ENCODE results near the gene TEX38.

TEX38 gene

GRCh38 chr1:46675549-46676314 lies 4.1 kb downstream of the TEX38 start:
- Histone ChIP-seq H3K4me1 (ENCODE audit: control insufficient read depth, insufficient read depth, low read length, poor library complexity, severe bottlenecking) (no peaks in the 10 kb centered on the region), H3K9me3 (ENCODE audit: control insufficient read depth, low read length) (no peaks in the 10 kb centered on the region), H3K4me3 (ENCODE audit: extremely low read depth, insufficient read depth, low read length, poor library complexity, severe bottlenecking) (no peak overlapping the region), H3K27ac (ENCODE audit: low read depth, low read length, severe bottlenecking) (no peak overlapping the region), H3K36me3 (ENCODE audit: control insufficient read depth, insufficient read depth, low read length) (peaks cover 49% of the 10 kb centered on the region)
- WGBS, 2 experiments (ENCODE audit: insufficient coverage in 2 of 2) = no CpG with 5 or more reads among the region's 1 CpG

- 86 to 100% methylated on average over 1 of the region's 1 CpG for WGBS, 2 experiments (ENCODE audit: insufficient coverage in 2 of 2)
- Histone ChIP-seq H3K4me3 (ENCODE audit: extremely low read depth, insufficient read depth, low read length, poor library complexity, severe bottlenecking) (no peak overlapping the region), H3K36me3 (ENCODE audit: control insufficient read depth, insufficient read depth, low read length) (peaks cover 57% of the 10 kb centered on the region), H3K4me1 (ENCODE audit: control insufficient read depth, insufficient read depth, low read length, poor library complexity, severe bottlenecking) (no peaks in the 10 kb centered on the region), H3K27ac (ENCODE audit: low read depth, low read length, severe bottlenecking) (no peak overlapping the region), H3K9me3 (ENCODE audit: control insufficient read depth, low read length) (no peaks in the 10 kb centered on the region)
Observed at GRCh38 chr1:46676531-46676930, 4.9 kb downstream of the TEX38 start.

GRCh38 chr1:46677339-46677738 lies 5.7 kb downstream of the TEX38 start:
- WGBS, 2 experiments (ENCODE audit: insufficient coverage in 2 of 2) = 88% methylated on average over 1 of the region's 1 CpG; no CpG with 5 or more reads in 1 of the 2 experiments
- H3K27ac ChIP-seq (ENCODE audit: low read depth, low read length, severe bottlenecking) = no peak overlapping the region
- H3K36me3 ChIP-seq (ENCODE audit: control insufficient read depth, insufficient read depth, low read length) = peaks cover 65% of the 10 kb centered on the region
- H3K9me3 ChIP-seq (ENCODE audit: control insufficient read depth, low read length) = no peaks in the 10 kb centered on the region
- H3K4me3 ChIP-seq (ENCODE audit: extremely low read depth, insufficient read depth, low read length, poor library complexity, severe bottlenecking) = no peak overlapping the region
- H3K4me1 ChIP-seq (ENCODE audit: control insufficient read depth, insufficient read depth, low read length, poor library complexity, severe bottlenecking) = peaks cover 6% of the 10 kb centered on the region

DNA sequence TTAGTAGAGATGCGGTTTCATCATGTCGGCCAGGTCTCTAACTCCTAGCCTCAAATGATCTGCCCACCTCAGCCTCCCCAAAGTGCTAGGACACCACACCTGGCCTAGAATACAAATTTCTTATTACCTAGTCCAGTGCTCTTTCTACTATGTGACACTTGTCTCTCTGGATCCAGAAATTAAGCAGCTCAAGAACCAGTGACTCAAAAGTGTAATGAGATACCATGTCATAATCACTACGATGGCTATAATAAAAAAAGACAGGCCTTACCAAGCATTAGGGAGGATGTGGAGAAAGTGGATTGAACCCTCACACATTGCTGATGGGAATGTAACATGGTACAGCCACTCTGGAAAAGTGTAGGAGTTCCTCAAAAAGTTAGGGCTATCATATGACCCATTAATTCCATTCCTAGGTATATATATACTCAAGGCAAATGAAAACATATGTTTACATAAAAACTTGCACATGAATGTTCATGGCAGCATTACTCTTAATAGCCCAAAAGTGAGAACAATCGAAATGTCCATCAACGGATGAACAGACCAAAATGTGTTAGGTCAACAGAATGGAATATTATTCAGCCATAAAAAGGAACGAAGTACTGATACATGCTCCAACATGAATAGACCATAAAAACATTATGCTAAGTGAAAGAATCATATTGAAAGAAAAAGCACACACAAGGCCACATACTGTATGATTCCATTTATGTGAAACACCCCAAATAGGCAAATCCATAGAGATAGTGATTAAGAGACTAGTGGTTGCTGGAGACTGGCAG lies 8.3 kb downstream of the TEX38 start:
- Histone ChIP-seq H3K4me3 (ENCODE audit: extremely low read depth, insufficient read depth, low read length, poor library complexity, severe bottlenecking) (no peak overlapping the region), H3K4me1 (ENCODE audit: control insufficient read depth, insufficient read depth, low read length, poor library complexity, severe bottlenecking) (peaks cover 11% of the 10 kb centered on the region), H3K36me3 (ENCODE audit: control insufficient read depth, insufficient read depth, low read length) (peaks cover 82% of the 10 kb centered on the region), H3K27ac (ENCODE audit: low read depth, low read length, severe bottlenecking) (no peak overlapping the region), H3K9me3 (ENCODE audit: control insufficient read depth, low read length) (no peaks in the 10 kb centered on the region)
- 96 to 100% methylated on average over 1 to 5 of the region's 6 CpGs for WGBS, 2 experiments (ENCODE audit: insufficient coverage in 2 of 2)

DNA sequence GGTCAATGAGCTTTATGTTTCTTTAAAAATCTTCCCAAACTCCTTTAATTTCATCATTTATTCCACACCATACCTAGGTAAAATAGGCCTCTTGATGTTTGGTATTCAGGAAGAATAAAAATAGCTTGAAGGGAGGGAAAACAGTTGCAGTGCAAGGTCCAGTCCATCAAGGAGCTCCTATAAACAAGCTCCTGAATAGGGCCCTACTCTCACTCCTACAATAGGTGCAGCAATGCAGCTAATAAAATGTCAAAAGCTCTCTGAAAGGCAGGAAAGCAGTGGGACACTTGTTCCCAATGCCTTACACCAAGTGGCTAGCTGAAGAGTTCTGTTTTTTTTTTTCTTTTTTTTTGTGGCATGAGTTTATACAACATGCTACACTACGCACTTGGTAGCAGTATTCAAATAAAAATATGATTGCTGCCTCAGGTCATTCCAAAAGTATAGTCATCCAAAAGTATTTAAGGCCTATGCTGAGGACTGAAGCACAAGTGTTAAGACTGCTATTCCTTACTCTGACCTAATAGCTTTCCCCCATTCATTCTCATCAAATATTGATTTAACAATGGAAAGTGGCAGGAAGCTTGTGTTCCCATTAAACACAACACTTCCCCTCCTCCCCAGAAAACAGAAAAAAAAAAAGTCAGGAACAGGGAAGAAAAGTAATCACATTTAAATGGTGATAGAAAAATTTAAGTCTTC lies 9.8 kb downstream of the TEX38 start:
- H3K27ac ChIP-seq (ENCODE audit: low read depth, low read length, severe bottlenecking) = no peak overlapping the region
- H3K4me1 ChIP-seq (ENCODE audit: control insufficient read depth, insufficient read depth, low read length, poor library complexity, severe bottlenecking) = peaks cover 11% of the 10 kb centered on the region
- WGBS, 2 experiments (ENCODE audit: insufficient coverage in 2 of 2) = no CpG with 5 or more reads among the region's 1 CpG
- no peaks in the 10 kb centered on the region for H3K9me3 ChIP-seq (ENCODE audit: control insufficient read depth, low read length)
- H3K36me3 ChIP-seq (ENCODE audit: control insufficient read depth, insufficient read depth, low read length) = peaks cover 82% of the 10 kb centered on the region
- no peak overlapping the region for H3K4me3 ChIP-seq (ENCODE audit: extremely low read depth, insufficient read depth, low read length, poor library complexity, severe bottlenecking)

DNA sequence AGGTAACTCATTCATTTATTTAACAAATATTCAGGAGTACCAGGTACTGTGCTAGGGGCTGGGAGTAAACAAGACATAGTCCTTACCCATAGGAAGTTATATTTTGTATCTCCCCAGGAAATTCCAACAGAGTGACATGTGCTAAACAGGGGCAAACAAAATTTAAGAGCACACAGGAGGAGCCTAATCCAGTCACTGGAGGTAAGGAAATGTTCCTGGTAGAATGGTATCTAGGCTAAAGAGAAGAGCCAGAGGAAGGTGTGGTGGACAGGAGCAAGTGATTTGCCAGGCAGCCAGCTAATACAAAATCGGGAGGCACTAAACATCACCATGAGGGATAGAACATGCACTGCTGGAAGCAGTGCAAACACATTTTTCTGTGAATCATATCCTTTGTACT lies 10.4 kb downstream of the TEX38 start:
- WGBS, 2 experiments (ENCODE audit: insufficient coverage in 2 of 2) = 100% methylated on average over 1 of the region's 1 CpG; no CpG with 5 or more reads in 1 of the 2 experiments
- Histone ChIP-seq H3K36me3 (ENCODE audit: control insufficient read depth, insufficient read depth, low read length) (peaks cover 82% of the 10 kb centered on the region), H3K27ac (ENCODE audit: low read depth, low read length, severe bottlenecking) (no peak overlapping the region), H3K9me3 (ENCODE audit: control insufficient read depth, low read length) (no peaks in the 10 kb centered on the region), H3K4me1 (ENCODE audit: control insufficient read depth, insufficient read depth, low read length, poor library complexity, severe bottlenecking) (peaks cover 11% of the 10 kb centered on the region), H3K4me3 (ENCODE audit: extremely low read depth, insufficient read depth, low read length, poor library complexity, severe bottlenecking) (no peak overlapping the region)

- no peak overlapping the region for H3K4me3 ChIP-seq (ENCODE audit: extremely low read depth, insufficient read depth, low read length, poor library complexity, severe bottlenecking)
- H3K9me3 ChIP-seq (ENCODE audit: control insufficient read depth, low read length) = no peaks in the 10 kb centered on the region
- peaks cover 11% of the 10 kb centered on the region for H3K4me1 ChIP-seq (ENCODE audit: control insufficient read depth, insufficient read depth, low read length, poor library complexity, severe bottlenecking)
- 88 to 100% methylated on average over 1 to 2 of the region's 2 CpGs for WGBS, 2 experiments (ENCODE audit: insufficient coverage in 2 of 2)
- H3K36me3 ChIP-seq (ENCODE audit: control insufficient read depth, insufficient read depth, low read length) = peaks cover 87% of the 10 kb centered on the region
- no peak overlapping the region for H3K27ac ChIP-seq (ENCODE audit: low read depth, low read length, severe bottlenecking)
Observed at GRCh38 chr1:46684670-46685069, 13.0 kb downstream of the TEX38 start.

DNA sequence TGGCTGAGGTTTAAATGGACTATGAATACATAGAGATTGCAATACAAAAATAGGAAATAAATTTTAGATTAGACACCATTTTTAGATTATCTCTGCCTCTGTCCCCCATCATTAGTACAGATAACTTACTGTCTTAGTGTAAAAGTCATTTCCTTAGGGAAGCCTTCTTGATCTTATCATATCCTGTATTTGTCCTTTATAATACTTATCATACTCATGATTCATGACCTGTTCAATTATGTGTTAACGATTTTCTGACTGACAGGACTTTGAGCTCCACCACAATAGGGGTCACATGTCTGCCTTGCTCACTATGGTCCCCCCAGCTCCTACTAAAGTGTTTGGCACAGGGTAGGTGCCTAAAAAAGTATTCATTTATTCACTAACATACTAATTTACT lies 14.6 kb downstream of the TEX38 start:
- H3K27ac ChIP-seq (ENCODE audit: low read depth, low read length, severe bottlenecking) = no peak overlapping the region
- peaks cover 86% of the 10 kb centered on the region for H3K36me3 ChIP-seq (ENCODE audit: control insufficient read depth, insufficient read depth, low read length)
- peaks cover 11% of the 10 kb centered on the region for H3K4me1 ChIP-seq (ENCODE audit: control insufficient read depth, insufficient read depth, low read length, poor library complexity, severe bottlenecking)
- no peak overlapping the region for H3K4me3 ChIP-seq (ENCODE audit: extremely low read depth, insufficient read depth, low read length, poor library complexity, severe bottlenecking)
- WGBS, 2 experiments (ENCODE audit: insufficient coverage in 2 of 2) = 75% methylated on average over 1 of the region's 1 CpG; no CpG with 5 or more reads in 1 of the 2 experiments
- no peaks in the 10 kb centered on the region for H3K9me3 ChIP-seq (ENCODE audit: control insufficient read depth, low read length)

GRCh38 chr1:46687093-46687659 lies 15.5 kb downstream of the TEX38 start:
- H3K4me3 ChIP-seq (ENCODE audit: extremely low read depth, insufficient read depth, low read length, poor library complexity, severe bottlenecking) = no peak overlapping the region
- H3K9me3 ChIP-seq (ENCODE audit: control insufficient read depth, low read length) = no peaks in the 10 kb centered on the region
- H3K36me3 ChIP-seq (ENCODE audit: control insufficient read depth, insufficient read depth, low read length) = peaks cover 86% of the 10 kb centered on the region
- no peak overlapping the region for H3K27ac ChIP-seq (ENCODE audit: low read depth, low read length, severe bottlenecking)
- no CpG with 5 or more reads among the region's 2 CpGs for WGBS, 2 experiments (ENCODE audit: insufficient coverage in 2 of 2)
- peaks cover 6% of the 10 kb centered on the region for H3K4me1 ChIP-seq (ENCODE audit: control insufficient read depth, insufficient read depth, low read length, poor library complexity, severe bottlenecking)

DNA sequence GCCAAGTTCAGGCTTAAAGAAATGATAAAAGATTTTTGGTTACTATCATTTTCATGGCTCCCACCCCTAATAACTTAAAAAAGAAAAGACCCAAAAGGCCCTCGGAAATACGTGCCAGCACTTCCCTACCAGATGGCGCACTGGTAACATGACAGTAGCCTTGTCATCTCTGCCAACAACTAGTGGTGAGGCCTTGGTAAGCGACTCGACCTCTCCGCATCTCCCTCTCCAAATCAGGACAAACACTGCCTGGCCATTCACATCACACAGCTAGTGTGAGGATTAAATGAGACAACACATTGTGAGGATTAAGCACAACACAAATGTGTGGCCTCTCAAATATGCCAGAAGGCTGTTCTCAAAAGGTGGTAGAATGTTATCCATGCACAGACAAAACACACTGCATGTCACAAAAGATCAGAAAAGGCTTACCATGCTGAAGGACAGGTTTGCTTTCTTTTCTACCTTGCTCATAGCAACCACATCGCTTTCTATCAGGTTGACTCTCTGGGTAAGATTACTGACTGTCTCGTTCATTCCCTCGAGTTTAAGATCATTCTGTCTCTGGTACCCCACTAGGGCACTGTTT lies 16.4 kb downstream of the TEX38 start:
- Histone ChIP-seq H3K4me3 (ENCODE audit: extremely low read depth, insufficient read depth, low read length, poor library complexity, severe bottlenecking) (no peak overlapping the region), H3K4me1 (ENCODE audit: control insufficient read depth, insufficient read depth, low read length, poor library complexity, severe bottlenecking) (no peaks in the 10 kb centered on the region), H3K36me3 (ENCODE audit: control insufficient read depth, insufficient read depth, low read length) (peaks cover 85% of the 10 kb centered on the region), H3K27ac (ENCODE audit: low read depth, low read length, severe bottlenecking) (no peak overlapping the region), H3K9me3 (ENCODE audit: control insufficient read depth, low read length) (no peaks in the 10 kb centered on the region)
- WGBS, 2 experiments (ENCODE audit: insufficient coverage in 2 of 2) = 92 to 98% methylated on average over 3 to 5 of the region's 9 CpGs

Data from mesodermal cell (in vitro differentiated cells).